ENCODE measurements around the gene HOXC9.

- no peak for TF ChIP-seq CTCF (conservative IDR thresholded peaks at IDR 0.05; ENCODE audit: low read depth, low read length)
- no peak for TF ChIP-seq EZH2 (IDR thresholded peaks at IDR 0.05; ENCODE audit: borderline replicate concordance, low read depth, low read length, poor library complexity, severe bottlenecking)
Observed at GRCh38 chr12:53963434-53964314, 36.3 kb upstream of the HOXC9 start.
